KOPT-K1 (cell line): ENCODE results near the gene NANP.

Experiments
- H3K27ac ChIP-seq: fragments of 200-600 bp; sonication (generic); 2 replicates; pipeline ENCODE4 v1.5.1; 2016; ENCODE audit warnings: antibody characterized with exemption, mild to moderate bottlenecking, low read depth, low read length; ENCODE audit not compliant: poor library complexity, severe bottlenecking
- H3K36me3 ChIP-seq: fragments of 200-600 bp; sonication (generic); 2 replicates; pipeline ENCODE4 v1.5.1; 2017; ENCODE audit warnings: antibody characterized with exemption, mild to moderate bottlenecking, low read length, moderate library complexity; ENCODE audit not compliant: insufficient read depth
- H3K9me3 ChIP-seq: fragments of 200-600 bp; sonication (generic); 2 replicates; pipeline ENCODE4 v1.5.1; 2017; ENCODE audit warnings: antibody characterized with exemption, low read length, mild to moderate bottlenecking; ENCODE audit not compliant: insufficient read depth, poor library complexity, severe bottlenecking

Gene NANP

GRCh38 chr20:25566821-25567220 lies 57.0 kb downstream of the NANP start:
- Histone ChIP-seq H3K9me3 (peaks cover 19% of the 10 kb centered on the region), H3K27ac (no peak overlapping the region), H3K36me3 (peaks cover 54% of the 10 kb centered on the region)

GRCh38 chr20:25565578-25566157 lies 58.1 kb downstream of the NANP start:
- Histone ChIP-seq H3K27ac (no peak overlapping the region), H3K36me3 (peaks cover 46% of the 10 kb centered on the region), H3K9me3 (peaks cover 19% of the 10 kb centered on the region)

- Histone ChIP-seq H3K9me3 (peaks cover 19% of the 10 kb centered on the region), H3K27ac (no peak overlapping the region), H3K36me3 (peaks cover 48% of the 10 kb centered on the region)
Measured at GRCh38 chr20:25563876-25564275, 59.9 kb downstream of the NANP start.

GRCh38 chr20:25563362-25563761 lies 60.5 kb downstream of the NANP start:
- peaks cover 19% of the 10 kb centered on the region for H3K9me3 ChIP-seq
- H3K36me3 ChIP-seq: peaks cover 48% of the 10 kb centered on the region
- H3K27ac ChIP-seq: no peak overlapping the region
